HG02759 (cell line): ENCODE data around the gene EPHX1.
A peak's percentile ranks its signal among the peaks of the same experiment; 100 is the strongest.
"Not testable (repeated sequence)": the region's sequence is repeated elsewhere in the genome, so short reads cannot be mapped to it uniquely, and the experiment has no call there.

Experiments
- ATAC-seq: cut with Tn5 transposase; IDR thresholded peaks from one replicate; pipeline ENCODE4 v1.9.1; 2021; ENCODE audit warnings: mild to moderate bottlenecking, moderate library complexity; ENCODE audit not compliant: unreplicated experiment

EPHX1 gene

DNA sequence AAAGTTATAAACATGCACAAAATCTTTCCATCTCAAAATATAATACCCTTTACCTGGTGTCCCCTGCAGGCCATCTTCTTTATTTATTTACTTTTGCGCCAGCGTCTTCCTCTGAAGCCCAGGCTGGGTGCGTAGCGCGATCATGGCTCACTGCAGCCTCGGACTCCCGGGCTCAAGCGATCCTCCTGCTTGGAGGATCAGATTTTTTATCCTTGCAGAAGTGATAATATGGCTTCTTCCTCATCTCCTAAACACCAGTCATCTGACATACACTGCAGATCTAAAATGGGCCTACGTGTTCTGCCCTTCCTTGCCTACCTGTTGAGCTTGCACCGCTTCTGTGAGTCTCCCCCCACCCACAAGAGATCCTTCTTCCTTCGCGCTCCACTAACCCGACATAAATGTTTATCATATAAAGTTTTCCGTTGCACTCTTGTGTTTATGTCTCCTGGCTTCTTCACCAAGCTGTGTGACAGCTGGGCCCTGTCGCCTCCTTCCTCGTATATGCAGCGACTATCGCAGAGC lies 32.8 kb upstream of the EPHX1 start:
- peak; percentile 16 for ATAC-seq

DNA sequence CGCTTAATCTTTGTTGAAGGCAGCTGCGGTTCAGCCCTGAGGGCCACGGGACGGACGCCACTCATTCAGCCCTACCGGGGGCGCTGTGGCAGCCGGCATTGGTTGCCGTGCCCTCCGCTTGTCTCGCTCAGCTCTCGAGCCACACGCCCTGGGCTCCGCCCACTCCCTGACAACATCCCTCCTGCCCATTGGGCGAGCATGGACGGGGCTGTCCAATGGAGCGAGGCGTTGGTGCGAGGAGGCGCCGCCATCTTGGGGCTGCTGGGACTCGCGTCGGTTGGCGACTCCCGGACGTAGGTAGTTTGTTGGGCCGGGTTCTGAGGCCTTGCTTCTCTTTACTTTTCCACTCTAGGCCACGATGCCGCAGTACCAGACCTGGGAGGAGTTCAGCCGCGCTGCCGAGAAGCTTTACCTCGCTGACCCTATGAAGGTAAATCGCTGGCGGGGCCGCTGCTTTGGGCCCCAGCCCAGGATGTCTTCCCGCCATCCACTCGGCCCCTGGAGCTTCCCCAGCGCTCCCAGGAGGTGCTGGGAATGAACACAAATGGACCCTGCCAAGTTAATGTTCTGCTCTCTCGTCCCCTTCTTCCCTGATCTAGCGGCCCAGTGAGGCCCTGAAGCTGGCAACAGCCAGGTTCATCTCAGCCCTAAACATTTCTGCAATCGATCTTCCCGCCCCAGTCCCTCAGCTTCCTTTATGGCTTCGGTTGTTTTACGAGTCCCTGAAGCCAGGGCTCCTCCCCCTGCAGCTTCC lies 32.2 kb upstream of the EPHX1 start, which contains the start of gene SRP9:
Gene SRP9, plus strand, starts transcription at position 244 of the 754 bp plus-strand sequence. Its CDS starts 115 bp downstream, at position 359.
- peak; percentile 99 for ATAC-seq

GRCh38 chr1:225778337-225778669 lies 31.6 kb upstream of the EPHX1 start:
- ATAC-seq, result no peak

DNA sequence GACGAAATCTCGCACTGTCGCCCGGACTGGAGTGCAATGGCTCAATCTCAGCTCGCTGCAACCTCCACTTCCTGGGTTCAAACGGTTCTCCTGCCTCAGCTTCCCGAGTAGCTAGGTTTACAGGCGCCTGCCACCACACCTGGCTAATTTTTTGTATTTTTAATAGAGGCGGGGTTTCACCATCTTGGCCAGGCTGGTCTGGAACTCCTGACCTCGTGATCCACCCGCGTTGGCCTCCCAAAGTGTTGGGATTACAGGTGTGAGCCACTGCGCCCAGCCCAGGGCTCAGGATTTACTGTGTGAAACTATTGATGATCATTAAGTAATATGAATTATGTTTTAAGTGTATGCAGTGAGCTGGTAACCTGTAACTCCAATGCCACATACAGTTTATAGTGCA lies 30.8 kb upstream of the EPHX1 start:
- ATAC-seq, result not testable (repeated sequence)

GRCh38 chr1:225780134-225780533 lies 29.8 kb upstream of the EPHX1 start:
- no peak for ATAC-seq

- no peak for ATAC-seq
These were observed 29.3 kb upstream of the EPHX1 start for GRCh38 chr1:225780630-225781029.

GRCh38 chr1:225789142-225789541 lies 20.8 kb upstream of the EPHX1 start:
- not testable (repeated sequence) for ATAC-seq

- ATAC-seq, result no peak
These were observed 15.0 kb upstream of the EPHX1 start for GRCh38 chr1:225794954-225795353.

DNA sequence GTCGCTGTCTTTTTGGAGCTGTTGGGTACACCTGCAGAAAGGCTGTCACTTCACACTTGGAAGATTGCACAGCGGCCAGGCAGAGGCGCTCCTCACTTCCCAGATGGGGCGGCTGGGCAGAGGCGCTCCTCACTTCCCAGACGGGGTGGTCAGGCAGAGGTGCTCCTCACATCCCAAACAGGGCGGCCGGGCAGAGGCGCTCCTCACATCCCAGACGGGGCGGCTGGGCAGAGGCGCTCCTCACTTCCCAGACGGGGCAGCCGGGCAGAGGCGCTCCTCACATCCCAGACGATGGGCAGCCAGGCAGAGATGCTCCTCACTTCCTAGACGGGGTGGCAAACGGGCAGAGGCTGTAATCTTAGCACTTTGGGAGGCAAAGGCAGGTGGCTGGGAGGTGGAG lies 13.8 kb upstream of the EPHX1 start:
- not testable (repeated sequence) for ATAC-seq

DNA sequence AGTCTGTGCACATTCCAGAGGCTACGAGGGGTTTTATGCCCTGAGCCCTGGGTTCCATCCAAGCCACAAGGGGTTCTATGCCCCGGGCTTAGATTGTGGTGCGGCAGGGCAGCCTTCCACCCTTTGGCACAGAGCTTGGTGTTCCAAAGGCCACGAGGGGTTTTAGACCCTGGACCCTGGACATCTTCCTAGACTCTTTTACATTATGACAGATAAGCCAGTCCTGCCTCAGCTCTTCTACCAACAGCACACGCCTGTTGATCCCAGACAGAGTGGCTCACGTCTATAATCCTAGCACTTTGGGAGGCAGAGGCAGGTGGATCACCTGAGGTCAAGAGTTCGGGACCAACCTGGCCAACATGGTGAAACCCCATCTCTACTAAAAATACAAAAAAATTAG lies 8.8 kb upstream of the EPHX1 start:
- not testable (repeated sequence) for ATAC-seq

GRCh38 chr1:225806249-225806648 lies 3.7 kb upstream of the EPHX1 start:
- no peak for ATAC-seq

GRCh38 chr1:225806736-225807135 lies 3.2 kb upstream of the EPHX1 start:
- ATAC-seq, result not testable (repeated sequence)

DNA sequence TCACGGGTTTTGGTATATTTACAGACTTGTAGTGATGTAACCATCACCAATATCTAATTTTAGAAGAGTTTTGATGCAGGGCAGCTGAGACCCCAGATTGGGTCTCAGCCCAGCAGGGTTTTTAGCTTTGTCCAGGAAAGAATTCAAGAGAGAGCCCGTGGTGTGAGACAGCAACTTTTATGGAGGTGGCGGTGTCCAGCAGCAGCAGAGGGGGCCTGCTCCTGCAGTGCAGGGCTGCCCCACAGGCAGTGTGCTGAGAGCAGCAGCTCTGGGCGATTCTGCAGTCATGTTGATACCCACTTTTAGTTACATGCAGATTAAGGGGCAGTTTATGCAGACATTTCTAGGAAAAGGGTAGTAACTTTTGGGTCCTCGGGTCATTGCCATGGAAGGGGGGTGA lies 1.8 kb upstream of the EPHX1 start:
- no peak for ATAC-seq

DNA sequence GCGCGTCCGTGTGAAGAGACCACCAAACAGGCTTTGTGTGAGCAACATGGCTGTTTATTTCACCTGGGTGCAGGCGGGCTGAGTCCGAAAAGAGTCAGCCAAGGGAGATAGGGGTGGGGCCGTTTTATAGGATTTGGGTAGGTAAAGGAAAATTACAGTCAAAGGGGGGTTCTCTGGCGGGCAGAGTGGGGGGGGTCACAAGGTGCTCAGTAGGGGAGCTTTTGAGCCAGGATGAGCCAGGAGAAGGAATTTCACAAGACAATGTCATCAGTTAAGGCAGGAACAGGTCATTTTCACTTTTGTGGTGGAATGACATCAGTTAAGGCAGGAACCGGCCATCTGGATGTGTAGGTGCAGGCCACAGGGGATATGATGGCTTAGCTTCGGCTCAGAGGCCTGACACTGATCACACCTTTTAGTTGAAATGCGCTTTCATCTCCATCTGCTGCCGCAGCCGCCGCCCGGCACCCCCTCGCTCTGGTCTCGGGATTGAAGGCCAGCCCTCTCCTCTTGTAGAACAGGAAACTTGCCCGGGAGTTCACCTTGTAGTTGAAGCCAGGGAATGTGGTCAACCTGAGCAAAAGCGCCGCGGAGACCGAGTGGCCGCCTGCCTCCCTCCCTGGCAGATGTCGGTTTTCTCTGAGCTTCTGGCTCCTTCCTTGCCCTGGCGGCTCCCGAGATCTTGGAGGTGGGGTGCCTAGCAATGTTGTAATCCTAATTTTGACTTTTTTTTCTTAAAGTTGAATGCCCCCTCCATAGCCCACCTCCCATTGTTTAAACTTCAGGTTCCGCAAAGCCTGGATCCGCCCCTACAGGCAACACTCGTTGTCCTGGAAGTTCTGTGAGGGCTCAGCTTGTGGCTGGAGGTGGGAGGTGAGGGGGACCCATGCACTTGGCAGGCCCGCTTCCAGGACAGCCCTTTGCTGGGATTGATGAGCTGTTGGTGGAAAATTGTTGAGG lies 935 bp downstream of the EPHX1 start:
- ATAC-seq, result not testable (repeated sequence)

DNA sequence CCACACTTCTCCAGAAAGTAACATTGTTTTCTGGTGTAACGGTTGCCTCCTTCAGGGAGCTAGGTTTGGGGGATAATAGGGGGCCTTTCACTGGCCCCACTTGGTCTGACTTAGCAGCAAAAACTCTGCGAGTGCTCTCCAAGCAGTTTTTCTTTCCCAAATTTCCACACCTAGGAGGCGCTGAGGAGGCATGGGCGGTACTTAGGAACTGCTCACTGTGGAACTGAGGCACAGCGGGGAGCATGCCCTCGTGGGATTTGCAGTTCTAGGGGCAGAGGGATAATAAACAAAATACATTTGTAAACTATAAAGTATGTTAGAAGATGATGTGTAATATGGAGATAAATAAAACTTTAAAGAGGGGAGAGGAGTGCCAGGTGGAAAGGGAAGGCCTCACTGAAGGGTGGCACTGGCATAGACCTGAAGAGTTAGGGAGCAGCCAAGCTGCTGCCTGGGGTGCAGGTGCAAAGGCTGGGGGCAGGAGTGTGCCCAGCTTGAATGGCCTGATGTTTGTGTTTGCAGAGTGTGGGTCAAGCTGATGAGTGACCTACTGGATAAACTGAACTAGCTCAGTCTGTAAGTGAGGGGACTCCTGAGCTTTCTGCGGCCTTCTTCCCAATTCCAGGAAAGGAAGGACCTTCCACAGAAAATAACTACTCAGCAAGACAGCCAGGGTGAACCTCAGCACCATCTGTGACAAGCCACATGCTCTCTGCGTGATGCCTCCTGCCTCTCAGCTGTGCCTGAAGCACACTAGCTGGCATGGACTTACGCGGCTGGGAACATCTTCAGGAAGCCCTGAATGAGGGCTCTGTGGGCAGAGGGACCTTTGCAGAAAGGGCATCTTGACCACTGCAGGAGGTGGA lies 1.9 kb downstream of the EPHX1 start:
- no peak for ATAC-seq

GRCh38 chr1:225812488-225813213 lies 2.7 kb downstream of the EPHX1 start:
- no peak for ATAC-seq

DNA sequence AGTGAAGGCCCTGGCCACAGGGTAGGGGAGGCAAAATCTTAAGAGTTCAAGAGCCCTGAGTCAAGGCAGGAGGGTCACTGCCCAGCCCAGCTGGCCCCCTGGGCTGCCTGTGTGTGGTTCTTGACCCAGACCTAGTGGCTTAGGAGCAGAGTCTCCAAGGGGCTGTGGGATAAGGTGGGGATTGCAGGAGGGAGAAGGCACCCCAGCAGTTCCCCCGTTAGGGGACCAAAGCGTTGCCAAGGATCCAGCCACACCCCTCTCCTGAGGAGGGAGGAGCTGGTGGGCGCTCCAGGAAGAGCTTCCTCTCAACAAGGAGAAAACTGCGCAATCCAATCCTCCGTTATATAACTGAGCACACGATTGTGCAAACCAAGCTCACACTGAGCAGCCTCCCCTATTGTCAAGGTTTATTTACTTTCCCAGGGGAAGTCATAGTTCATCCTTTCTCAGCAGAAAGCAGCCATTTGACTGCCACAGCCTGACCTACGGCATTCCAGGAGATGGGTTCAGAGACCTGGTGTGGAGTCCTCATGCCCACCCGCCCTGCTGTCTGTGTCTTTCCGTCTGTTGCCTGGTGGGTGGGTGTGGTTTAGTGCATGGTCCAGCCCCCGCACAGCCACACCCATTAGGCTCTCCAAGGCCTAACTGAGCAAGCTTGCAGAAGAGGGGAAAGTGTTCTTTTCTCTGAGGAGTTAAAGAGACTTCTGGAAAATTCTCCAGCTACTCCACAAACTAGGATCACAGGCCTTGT lies 3.5 kb downstream of the EPHX1 start:
- ATAC-seq, result no peak

DNA sequence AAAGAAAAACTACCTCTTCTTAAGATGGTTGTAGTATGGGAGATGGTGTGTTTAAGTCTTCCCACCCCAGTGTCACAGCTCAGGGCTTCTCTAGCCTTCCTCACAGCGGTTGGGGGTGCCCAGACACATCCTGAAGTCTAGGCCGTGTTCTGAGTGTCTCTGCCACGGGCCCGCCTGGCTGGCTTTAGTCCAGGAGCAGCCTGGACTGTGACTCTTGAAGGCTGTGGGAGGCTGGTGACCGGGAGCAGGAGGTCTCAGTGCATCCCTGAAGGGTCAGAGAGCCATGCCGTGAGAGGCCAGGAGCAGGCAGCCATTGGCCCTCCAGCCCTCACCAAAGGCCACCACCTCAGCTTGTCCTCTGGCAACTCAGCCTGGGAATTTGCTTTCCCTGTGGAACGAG lies 4.5 kb downstream of the EPHX1 start:
- ATAC-seq, result no peak

- ATAC-seq, result not testable (repeated sequence)
These were observed 5.2 kb downstream of the EPHX1 start for GRCh38 chr1:225815090-225815489.
